GM12878 (cell line): ENCODE data around the gene ZDHHC5.
"Not testable (repeated sequence)": the region's sequence is repeated elsewhere in the genome, so short reads cannot be mapped to it uniquely, and the experiment has no call there.

Experiments used
- CBX3 ChIP-seq: fragments of 200-600 bp; sonication (generic); IDR thresholded peaks from 2 replicates; pipeline ENCODE4 v1.6.1; 2016; ENCODE audit warnings: low read depth, borderline replicate concordance
- EGR1 ChIP-seq, 2 experiments: IDR thresholded peaks; 1 replicate in 1 of 2; 2 replicates in 1 of 2; pipeline ENCODE4 v1.6.1; 2011 to 2012; ENCODE audit warnings: low read depth in 2 of 2, low read length in 2 of 2, borderline replicate concordance in 1 of 2, mild to moderate bottlenecking in 1 of 2, moderate library complexity in 1 of 2
- EP300 ChIP-seq, 2 experiments: fragments of 150-350 bp in 1 of 2; IDR thresholded peaks; 2 replicates each; pipeline ENCODE4 v1.6.1; 2011 to 2012; ENCODE audit warnings: low read depth in 2 of 2, low read length in 2 of 2, borderline replicate concordance in 1 of 2, improper control_type of control experiment in 1 of 2, inconsistent platforms in 1 of 2; ENCODE audit not compliant: control insufficient read depth in 1 of 2
- KDM1A ChIP-seq: fragments of 200-600 bp; sonication (generic); IDR thresholded peaks from 2 replicates; pipeline ENCODE4 v1.6.1; 2016; ENCODE audit warnings: borderline replicate concordance
- MXI1 ChIP-seq: fragments of 150-350 bp; IDR thresholded peaks from 2 replicates; pipeline ENCODE4 v1.6.1; 2011; ENCODE audit warnings: low read depth, mild to moderate bottlenecking, inconsistent platforms, low read length, improper control_type of control experiment
- NFXL1 ChIP-seq: fragments of 450-650 bp; IDR thresholded peaks from 2 replicates; pipeline ENCODE4 v1.6.1; 2017; ENCODE audit warnings: antibody characterized with exemption, mild to moderate bottlenecking, borderline replicate concordance
- NFYA ChIP-seq: IDR thresholded peaks from 2 replicates; pipeline ENCODE4 v1.6.1; 2011; ENCODE audit warnings: low read depth, mild to moderate bottlenecking, low read length, improper control_type of control experiment, borderline replicate concordance
- POLR2A ChIP-seq: IDR thresholded peaks from 2 replicates; pipeline ENCODE4 v1.6.1; 2011; ENCODE audit warnings: low read depth, mild to moderate bottlenecking, low read length
- POLR2AphosphoS5 ChIP-seq: IDR thresholded peaks from 2 replicates; pipeline ENCODE4 v1.6.1; 2011; ENCODE audit warnings: mild to moderate bottlenecking, low read length, inconsistent platforms
- RBBP5 ChIP-seq: fragments of 200-600 bp; sonication (generic); conservative IDR thresholded peaks from 2 replicates; pipeline ENCODE4 v1.6.1; 2016
- REST ChIP-seq: IDR thresholded peaks from 2 replicates; pipeline ENCODE4 v1.6.1; 2012; ENCODE audit warnings: mild to moderate bottlenecking, low read depth, low read length
- STAT3 ChIP-seq: IDR thresholded peaks from 2 replicates; pipeline ENCODE4 v1.6.1; 2011; ENCODE audit warnings: low read depth, low read length, improper control_type of control experiment
- TF ChIP-seq, protein P1 (sequence below), 3 experiments: IDR thresholded peaks in 2 of 3; conservative IDR thresholded peaks in 1 of 3; 2 replicates each; pipeline ENCODE4 v1.5.1; 2011; ENCODE audit warnings: low read depth in 3 of 3, low read length in 3 of 3, mild to moderate bottlenecking in 3 of 3, control low read depth in 2 of 3, moderate library complexity in 2 of 3, inconsistent platforms in 1 of 3, mixed read lengths in 1 of 3; ENCODE audit not compliant: control insufficient read depth in 2 of 3, insufficient read depth in 1 of 3; ENCODE audit errors: extremely low read depth in 1 of 3
- TF ChIP-seq, protein P2 (sequence below): IDR thresholded peaks from 2 replicates; pipeline ENCODE4 v1.6.1; 2012; ENCODE audit warnings: low read depth, low read length, improper control_type of control experiment

- TF ChIP-seq POLR2AphosphoS5; NFXL1; CBX3; EGR1 (IDR thresholded peaks at IDR 0.05; ENCODE audit: borderline replicate concordance in 1 of 2, low read depth in 2 of 2, low read length in 2 of 2); NFYA; STAT3; MXI1; POLR2A; EP300 (IDR thresholded peaks at IDR 0.05; ENCODE audit: borderline replicate concordance in 1 of 2, control insufficient read depth in 1 of 2, low read depth in 2 of 2, low read length in 2 of 2); RBBP5; REST; KDM1A: not testable (repeated sequence)
- TF ChIP-seq, protein P1, sequence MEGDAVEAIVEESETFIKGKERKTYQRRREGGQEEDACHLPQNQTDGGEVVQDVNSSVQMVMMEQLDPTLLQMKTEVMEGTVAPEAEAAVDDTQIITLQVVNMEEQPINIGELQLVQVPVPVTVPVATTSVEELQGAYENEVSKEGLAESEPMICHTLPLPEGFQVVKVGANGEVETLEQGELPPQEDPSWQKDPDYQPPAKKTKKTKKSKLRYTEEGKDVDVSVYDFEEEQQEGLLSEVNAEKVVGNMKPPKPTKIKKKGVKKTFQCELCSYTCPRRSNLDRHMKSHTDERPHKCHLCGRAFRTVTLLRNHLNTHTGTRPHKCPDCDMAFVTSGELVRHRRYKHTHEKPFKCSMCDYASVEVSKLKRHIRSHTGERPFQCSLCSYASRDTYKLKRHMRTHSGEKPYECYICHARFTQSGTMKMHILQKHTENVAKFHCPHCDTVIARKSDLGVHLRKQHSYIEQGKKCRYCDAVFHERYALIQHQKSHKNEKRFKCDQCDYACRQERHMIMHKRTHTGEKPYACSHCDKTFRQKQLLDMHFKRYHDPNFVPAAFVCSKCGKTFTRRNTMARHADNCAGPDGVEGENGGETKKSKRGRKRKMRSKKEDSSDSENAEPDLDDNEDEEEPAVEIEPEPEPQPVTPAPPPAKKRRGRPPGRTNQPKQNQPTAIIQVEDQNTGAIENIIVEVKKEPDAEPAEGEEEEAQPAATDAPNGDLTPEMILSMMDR (IDR thresholded peaks at IDR 0.05 in 2 of 3, conservative IDR thresholded peaks at IDR 0.05 in 1 of 3; ENCODE audit: control insufficient read depth in 2 of 3, extremely low read depth in 1 of 3, insufficient read depth in 1 of 3, low read depth in 3 of 3, low read length in 3 of 3): not testable (repeated sequence)
- TF ChIP-seq, protein P2, sequence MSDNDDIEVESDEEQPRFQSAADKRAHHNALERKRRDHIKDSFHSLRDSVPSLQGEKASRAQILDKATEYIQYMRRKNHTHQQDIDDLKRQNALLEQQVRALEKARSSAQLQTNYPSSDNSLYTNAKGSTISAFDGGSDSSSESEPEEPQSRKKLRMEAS: not testable (repeated sequence)
Observed at GRCh38 chr11:57690474-57690873, 22.6 kb downstream of the ZDHHC5 start.
